ENCODE measurements around the gene LENG1.

DNA sequence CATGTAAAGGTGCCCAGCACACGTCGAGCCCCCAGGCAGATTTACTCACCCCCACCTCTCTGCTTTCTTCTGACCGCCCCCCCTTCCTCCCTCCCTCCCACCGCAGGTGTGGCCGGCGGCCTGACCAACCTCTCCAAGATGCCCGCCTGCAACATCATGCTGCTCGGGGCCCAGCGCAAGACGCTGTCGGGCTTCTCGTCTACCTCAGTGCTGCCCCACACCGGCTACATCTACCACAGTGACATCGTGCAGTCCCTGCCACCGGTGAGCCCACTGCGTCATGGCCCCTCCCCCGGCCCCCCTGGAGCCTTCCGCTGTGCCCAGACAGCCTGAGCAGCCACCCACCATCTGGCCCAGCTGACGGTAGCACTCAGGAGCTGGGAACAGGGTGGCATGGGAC lies 35.1 kb downstream of the LENG1 start:
- TF ChIP-seq, protein P1, sequence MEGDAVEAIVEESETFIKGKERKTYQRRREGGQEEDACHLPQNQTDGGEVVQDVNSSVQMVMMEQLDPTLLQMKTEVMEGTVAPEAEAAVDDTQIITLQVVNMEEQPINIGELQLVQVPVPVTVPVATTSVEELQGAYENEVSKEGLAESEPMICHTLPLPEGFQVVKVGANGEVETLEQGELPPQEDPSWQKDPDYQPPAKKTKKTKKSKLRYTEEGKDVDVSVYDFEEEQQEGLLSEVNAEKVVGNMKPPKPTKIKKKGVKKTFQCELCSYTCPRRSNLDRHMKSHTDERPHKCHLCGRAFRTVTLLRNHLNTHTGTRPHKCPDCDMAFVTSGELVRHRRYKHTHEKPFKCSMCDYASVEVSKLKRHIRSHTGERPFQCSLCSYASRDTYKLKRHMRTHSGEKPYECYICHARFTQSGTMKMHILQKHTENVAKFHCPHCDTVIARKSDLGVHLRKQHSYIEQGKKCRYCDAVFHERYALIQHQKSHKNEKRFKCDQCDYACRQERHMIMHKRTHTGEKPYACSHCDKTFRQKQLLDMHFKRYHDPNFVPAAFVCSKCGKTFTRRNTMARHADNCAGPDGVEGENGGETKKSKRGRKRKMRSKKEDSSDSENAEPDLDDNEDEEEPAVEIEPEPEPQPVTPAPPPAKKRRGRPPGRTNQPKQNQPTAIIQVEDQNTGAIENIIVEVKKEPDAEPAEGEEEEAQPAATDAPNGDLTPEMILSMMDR (IDR thresholded peaks at IDR 0.05; ENCODE audit: low read length) = no peak
- TF ChIP-seq EZH2 (optimal IDR thresholded peaks at IDR 0.05; ENCODE audit: low read depth, low read length) = no peak
